GDM1 (cell line): ENCODE results near the gene SLC26A6.

ENCODE experiments used
- DNase-seq: peaks from one replicate; lab custom pipeline; 2025; lab: John Stamatoyannopoulos, UW

Gene SLC26A6

GRCh38 chr3:48599077-48599501 lies 36.2 kb downstream of the SLC26A6 start:
- no peak for DNase-seq

- no peak for DNase-seq
These were observed 36.8 kb downstream of the SLC26A6 start for GRCh38 chr3:48598323-48599076.

GRCh38 chr3:48597408-48597800 lies 37.9 kb downstream of the SLC26A6 start:
- no peak for DNase-seq

GRCh38 chr3:48596676-48597407 lies 38.4 kb downstream of the SLC26A6 start:
- DNase-seq, result no peak

- no peak for DNase-seq
These were observed 39.1 kb downstream of the SLC26A6 start for GRCh38 chr3:48596157-48596556.

- DNase-seq, result no peak
These were observed 39.6 kb downstream of the SLC26A6 start for GRCh38 chr3:48595526-48596121.

GRCh38 chr3:48595075-48595525 lies 40.2 kb downstream of the SLC26A6 start, which contains the start of gene COL7A1:
COL7A1 (minus strand) TSS chr3:48595329; CDS start chr3:48595159, 170 bp downstream.
- no peak for DNase-seq

GRCh38 chr3:48594417-48595049 lies 40.7 kb downstream of the SLC26A6 start:
- DNase-seq, result no peak

GRCh38 chr3:48593337-48593736 lies 41.9 kb downstream of the SLC26A6 start:
- DNase-seq, result no peak

- DNase-seq, result no peak
These were observed 42.7 kb downstream of the SLC26A6 start for GRCh38 chr3:48592519-48593087.

- no peak for DNase-seq
These were observed 43.3 kb downstream of the SLC26A6 start for GRCh38 chr3:48591886-48592518.

GRCh38 chr3:48591436-48591835 lies 43.8 kb downstream of the SLC26A6 start:
- no peak for DNase-seq

- DNase-seq, result no peak
These were observed 47.0 kb downstream of the SLC26A6 start for GRCh38 chr3:48588230-48588629.

GRCh38 chr3:48587686-48588085 lies 47.6 kb downstream of the SLC26A6 start:
- no peak for DNase-seq

GRCh38 chr3:48585411-48585810 lies 49.9 kb downstream of the SLC26A6 start:
- no peak for DNase-seq

- no peak for DNase-seq
These were observed 50.4 kb downstream of the SLC26A6 start for GRCh38 chr3:48584836-48585235.

GRCh38 chr3:48581621-48582481 lies 53.4 kb downstream of the SLC26A6 start:
- DNase-seq, result no peak

GRCh38 chr3:48576647-48577046 lies 58.6 kb downstream of the SLC26A6 start:
- no peak for DNase-seq
